PC-9 (cell line): ENCODE measurements around the gene SLC13A1.

Experiments
- CTCF ChIP-seq: fragments of 200-600 bp; sonication (generic); conservative IDR thresholded peaks from 2 replicates; pipeline ENCODE4 v1.6.1; 2017; ENCODE audit warnings: mixed run types, antibody characterized with exemption, mild to moderate bottlenecking, moderate library complexity
- EZH2 ChIP-seq: fragments of 200-600 bp; sonication (generic); IDR thresholded peaks from 2 replicates; pipeline ENCODE4 v1.8.0; 2017; ENCODE audit warnings: antibody characterized with exemption, low read depth

DNA sequence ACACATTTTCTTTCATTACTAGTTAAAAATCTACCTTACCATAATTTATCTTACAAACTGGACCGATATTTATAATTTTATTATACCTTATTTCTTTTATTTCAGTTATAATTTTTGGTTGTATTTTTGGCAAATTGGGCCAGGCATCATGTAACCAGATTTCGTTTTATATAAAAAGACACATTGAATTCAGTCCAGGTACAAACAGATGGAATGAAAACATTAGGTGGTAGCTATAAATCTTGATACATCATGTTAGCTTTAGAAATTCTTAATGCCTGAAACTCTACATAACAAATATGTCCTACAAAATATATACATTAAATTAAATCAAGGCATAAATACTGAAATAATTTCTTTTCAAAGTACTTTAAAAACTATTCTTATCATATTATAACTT lies 73.1 kb downstream of the SLC13A1 start:
- no peak for TF ChIP-seq CTCF
- TF ChIP-seq EZH2, result no peak
